Kidney (tissue), 14 donors: ENCODE results near the gene UBN1. TPM values are rescaled to one million over a fixed set of nuclear protein-coding genes. Genes with fewer than 3 reads are reported as not detected.

Experiments
- DNase-seq, 5 donors: peaks; one replicate each; pipeline ENCODE4 v3.0.0-alpha.2; 2013 to 2020
- FAIRE-seq: peaks from 2 replicates; lab custom pipeline; 2012; peaks lifted over from hg19 to GRCh38; lab: Jason Lieb, UNC
- H3K27ac ChIP-seq, 2 donors: one replicate each; pipeline ENCODE4 v1.7.0; 2013; ENCODE audit warnings: low read depth in 2 of 2, low read length in 2 of 2, inconsistent platforms in 1 of 2
- H3K27me3 ChIP-seq: one replicate; pipeline ENCODE4 v1.7.1; 2013; ENCODE audit warnings: low read length, inconsistent platforms; ENCODE audit not compliant: control insufficient read depth, insufficient read depth
- H3K36me3 ChIP-seq, 3 donors: one replicate each; pipeline versions ENCODE4 v1.7.0 to v1.7.1; 2013; ENCODE audit warnings: low read length in 3 of 3, control low read depth in 1 of 3, inconsistent platforms in 1 of 3; ENCODE audit not compliant: insufficient read depth in 3 of 3, control insufficient read depth in 2 of 3
- H3K4me1 ChIP-seq, 3 donors: one replicate each; pipeline versions ENCODE4 v1.7.0 to v1.7.1; 2013; ENCODE audit warnings: low read length in 3 of 3, inconsistent platforms in 1 of 3, low read depth in 1 of 3; ENCODE audit not compliant: control insufficient read depth in 2 of 3, insufficient read depth in 2 of 3
- H3K4me3 ChIP-seq, 3 donors: one replicate each; pipeline versions ENCODE4 v1.7.0 to v1.8.1; 2013; ENCODE audit warnings: low read length in 3 of 3, control low read depth in 1 of 3, inconsistent platforms in 1 of 3
- H3K9ac ChIP-seq, 3 donors: one replicate each; pipeline versions ENCODE4 v1.7.0 to v1.7.1; 2013; ENCODE audit warnings: low read length in 3 of 3, control low read depth in 1 of 3, inconsistent platforms in 1 of 3
- H3K9me3 ChIP-seq, 3 donors: one replicate each; pipeline versions ENCODE4 v1.7.0 to v1.7.1; 2013; ENCODE audit warnings: low read length in 3 of 3, control low read depth in 1 of 3, inconsistent platforms in 1 of 3; ENCODE audit not compliant: control insufficient read depth in 2 of 3, insufficient read depth in 1 of 3
- CTCF ChIP-seq: IDR thresholded peaks from 3 replicates; pipeline ENCODE4 v1.5.1; 2012; ENCODE audit warnings: mild to moderate bottlenecking, moderate library complexity, borderline replicate concordance; ENCODE audit not compliant: insufficient read depth; ENCODE audit errors: extremely low read depth
- intact Hi-C: fragments of 100-400 bp; cut with DNase I; formaldehyde crosslinking; loops from one replicate; pipeline ENCODE4 v1.11.1; 2022
- polyA plus RNA-seq: library from polyadenylated mRNA; stranded (reverse); fragments of 350-450 nt; fragmentation: Illumina TruSeq; extraction: RNeasy Lipid Tissue Mini Kit (QIAGEN cat#74804); gene quantifications from one replicate; pipeline ENCODE4 v1.2.3, GENCODE V29; 2014; ENCODE audit warnings: low read depth, low replicate concordance; ENCODE audit not compliant: insufficient read depth
- total RNA-seq: library from RNA; stranded (reverse); fragmentation: NEBNext Ultra II Directional; extraction: Animal tissue kit (Norgen Biotek cat#: 25700); gene quantifications from one replicate; pipeline ENCODE4 v1.2.1, GENCODE V29; 2021
- donor health status: control.
- donor health status: control.
- donor health status: control.
- donor health status: control.
- donor health status: control.
- donor health status: DM: yes; HTN: yes; CAD: no.
- donor health status: Normal renal cell carcinoma (clear cell type).

Gene UBN1
- total and polyA plus RNA-seq, 2 donors from 2014 or later = 6.1 to 28.6 TPM

GRCh38 chr16:4908854-4909401, 61.6 kb downstream of the UBN1 start:
- intact Hi-C loops = no loop called here
- H3K36me3 ChIP-seq = no peaks in the 10 kb centered on the region
- H3K9ac ChIP-seq = no peak overlapping the region
- DNase-seq = no peak
- no peak overlapping the region for H3K27ac ChIP-seq
- no peak overlapping the region for H3K4me3 ChIP-seq
- TF ChIP-seq CTCF = no peak
- H3K9me3 ChIP-seq = no peaks in the 10 kb centered on the region
- H3K4me1 ChIP-seq = peaks cover 0 to 5% (median 0%) of the 10 kb centered on the region in 3 donors
- H3K27me3 ChIP-seq = no peaks in the 10 kb centered on the region
- FAIRE-seq = no peak

GRCh38 chr16:4909825-4910224, 62.5 kb downstream of the UBN1 start:
- DNase-seq (no peak), FAIRE-seq (no peak)
- Histone ChIP-seq H3K9ac (no peak overlapping the region), H3K27ac (no peak overlapping the region), H3K4me3 (no peak overlapping the region), H3K27me3 (no peaks in the 10 kb centered on the region), H3K9me3 (no peaks in the 10 kb centered on the region), H3K36me3 (no peaks in the 10 kb centered on the region), H3K4me1 (peaks cover 0 to 5% (median 0%) of the 10 kb centered on the region in 3 donors)
- intact Hi-C loops = no loop called here
- no peak for TF ChIP-seq CTCF

GRCh38 chr16:4910828-4911227, 63.5 kb downstream of the UBN1 start:
- no peak overlapping the region for H3K4me3 ChIP-seq
- H3K9ac ChIP-seq = no peak overlapping the region
- TF ChIP-seq CTCF = no peak
- intact Hi-C loops = no loop called here
- no peak for FAIRE-seq
- no peaks in the 10 kb centered on the region for H3K27me3 ChIP-seq
- peaks cover 0 to 5% (median 0%) of the 10 kb centered on the region in 3 donors for H3K4me1 ChIP-seq
- no peaks in the 10 kb centered on the region for H3K36me3 ChIP-seq
- DNase-seq = no peak
- no peak overlapping the region for H3K27ac ChIP-seq
- H3K9me3 ChIP-seq = no peaks in the 10 kb centered on the region

- FAIRE-seq (no peak), DNase-seq (no peak)
- Histone ChIP-seq H3K27me3 (no peaks in the 10 kb centered on the region), H3K4me3 (no peak overlapping the region), H3K36me3 (no peaks in the 10 kb centered on the region), H3K9ac (no peak overlapping the region), H3K4me1 (no peaks in the 10 kb centered on the region), H3K9me3 (no peaks in the 10 kb centered on the region), H3K27ac (no peak overlapping the region)
- no peak for TF ChIP-seq CTCF
- intact Hi-C loops = no loop called here
Observed at GRCh38 chr16:4911970-4912386, 64.7 kb downstream of the UBN1 start.
